ENCODE data around the gene MYZAP.

MYZAP gene

DNA sequence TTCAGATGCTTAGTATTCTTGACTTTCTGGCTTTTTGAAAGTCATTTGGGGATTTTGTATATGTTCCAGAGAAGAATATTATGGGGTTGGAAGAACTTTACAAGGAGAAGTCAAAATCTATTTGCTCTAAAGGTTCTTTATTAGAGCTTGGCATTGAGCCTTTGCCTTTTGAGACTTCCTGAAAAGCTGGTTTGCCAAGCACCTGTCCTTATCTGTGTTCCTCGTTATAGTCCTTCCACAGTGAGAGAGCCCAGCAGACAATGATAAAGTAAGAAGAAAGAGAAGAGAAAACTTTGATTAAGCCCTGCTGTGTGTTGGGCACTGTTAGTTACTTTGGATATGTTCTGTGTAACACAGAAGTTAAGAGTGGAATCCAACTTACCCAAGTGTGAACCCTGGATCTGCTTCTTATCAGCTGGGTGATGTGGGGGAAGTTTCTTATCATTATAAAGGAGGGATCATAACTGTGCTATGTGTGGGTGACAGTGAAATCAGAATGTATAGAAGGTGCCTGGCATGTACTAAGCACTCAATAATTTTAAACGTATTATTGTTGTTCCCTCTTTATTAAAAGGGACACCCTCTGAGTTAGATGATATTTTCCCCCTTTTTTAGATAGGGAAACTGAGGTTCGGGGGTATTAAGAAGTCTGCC lies 70.5 kb downstream of the MYZAP start:
- DNase-seq (ENCODE audit: low read depth): no peak

DNA sequence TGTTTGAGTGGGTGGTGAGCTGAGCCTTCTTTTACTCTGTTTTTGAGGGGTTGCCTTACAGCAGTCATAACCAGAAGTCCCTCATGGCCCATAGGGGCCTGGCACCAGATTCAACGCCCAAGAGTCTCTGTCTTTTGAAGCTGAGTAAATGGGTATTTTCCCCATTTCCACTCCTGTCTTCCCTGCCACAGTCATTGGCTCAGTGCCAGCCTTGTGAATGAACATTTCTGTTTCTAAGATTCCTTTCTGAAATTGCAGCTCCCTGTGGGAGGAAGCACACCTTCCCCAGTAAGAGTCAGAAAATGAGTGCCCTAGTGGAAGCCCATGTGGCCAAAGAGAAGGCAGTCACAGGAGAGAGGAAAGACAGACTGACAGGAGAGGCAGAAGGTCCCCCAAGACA lies 71.1 kb downstream of the MYZAP start:
- no peak for DNase-seq (ENCODE audit: low read depth)

DNA sequence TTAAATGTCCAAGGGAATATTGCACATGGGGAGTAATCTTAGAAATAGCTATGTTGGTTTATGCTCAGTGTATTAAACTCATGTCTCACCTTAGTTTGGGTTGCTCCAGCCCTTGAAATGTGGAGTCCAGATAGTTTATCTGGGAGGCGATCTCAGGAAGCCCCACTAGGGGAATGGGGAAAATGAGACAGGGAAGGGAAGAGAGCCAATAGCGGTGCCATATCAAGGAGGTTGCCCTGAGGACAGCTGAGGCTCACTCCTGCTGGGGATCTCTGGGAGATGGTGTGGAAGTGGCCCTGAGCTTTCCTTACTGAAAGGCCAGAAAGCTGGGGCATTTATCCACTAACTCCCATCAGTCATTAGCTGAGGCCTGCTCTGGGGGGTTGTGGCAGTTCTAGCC lies 71.6 kb downstream of the MYZAP start:
- DNase-seq (ENCODE audit: low read depth): no peak

- DNase-seq (ENCODE audit: low read depth): no peak
Observed at GRCh38 chr15:57665194-57665593, 73.5 kb downstream of the MYZAP start.

GRCh38 chr15:57665939-57666338 lies 74.2 kb downstream of the MYZAP start:
- no peak for DNase-seq (ENCODE audit: low read depth)

DNA sequence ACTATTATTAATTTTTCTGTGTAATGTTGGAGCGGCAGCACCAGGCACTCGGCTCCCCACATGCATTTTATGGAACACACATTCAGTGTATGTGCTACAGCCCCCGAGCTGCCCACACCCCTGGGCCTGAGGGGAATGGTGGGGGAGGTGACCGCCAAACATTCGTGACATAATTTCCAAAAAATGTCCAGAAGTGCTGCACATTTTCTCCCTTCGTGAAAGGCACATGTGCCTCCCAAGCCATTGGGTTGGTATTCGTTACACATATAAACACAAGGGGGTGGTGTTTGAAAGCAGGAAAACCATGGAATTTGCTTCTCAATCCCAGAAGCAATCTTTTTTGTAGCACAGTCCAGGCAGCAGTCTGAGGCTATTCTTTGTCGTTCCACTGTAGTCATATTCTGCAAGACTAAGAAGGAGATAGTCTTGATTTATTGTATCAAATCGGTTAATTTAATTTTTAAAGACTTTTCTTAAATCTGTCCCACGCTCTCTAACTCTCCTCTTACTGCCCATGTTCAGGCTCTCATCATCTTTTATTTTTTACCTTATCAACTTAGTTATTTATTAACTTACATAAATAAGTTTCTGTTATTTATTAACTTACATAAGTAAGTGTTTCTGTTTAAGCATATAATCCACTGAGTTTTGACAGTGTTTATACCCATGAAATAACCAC lies 75.6 kb downstream of the MYZAP start:
- no peak for DNase-seq (ENCODE audit: low read depth)

DNA sequence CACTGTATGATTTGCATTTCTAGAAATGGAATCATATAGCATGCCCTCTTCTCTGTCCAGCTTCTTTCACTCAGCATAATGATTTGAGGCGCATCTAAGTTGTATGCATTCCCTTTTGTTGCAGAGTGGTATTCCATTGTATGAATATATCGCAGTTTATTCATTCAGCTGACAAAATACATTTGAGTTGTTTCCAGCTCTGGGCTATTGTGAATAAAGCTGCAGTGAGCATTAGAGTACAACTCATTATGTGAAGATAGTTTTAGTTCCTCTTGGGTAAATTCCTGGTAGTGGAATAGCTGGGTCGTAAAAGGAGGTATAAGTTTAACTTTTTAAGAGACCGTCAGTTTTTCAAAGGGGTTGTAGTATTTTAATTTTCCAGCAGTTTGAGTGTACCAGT lies 76.3 kb downstream of the MYZAP start:
- DNase-seq (ENCODE audit: low read depth): no peak

DNA sequence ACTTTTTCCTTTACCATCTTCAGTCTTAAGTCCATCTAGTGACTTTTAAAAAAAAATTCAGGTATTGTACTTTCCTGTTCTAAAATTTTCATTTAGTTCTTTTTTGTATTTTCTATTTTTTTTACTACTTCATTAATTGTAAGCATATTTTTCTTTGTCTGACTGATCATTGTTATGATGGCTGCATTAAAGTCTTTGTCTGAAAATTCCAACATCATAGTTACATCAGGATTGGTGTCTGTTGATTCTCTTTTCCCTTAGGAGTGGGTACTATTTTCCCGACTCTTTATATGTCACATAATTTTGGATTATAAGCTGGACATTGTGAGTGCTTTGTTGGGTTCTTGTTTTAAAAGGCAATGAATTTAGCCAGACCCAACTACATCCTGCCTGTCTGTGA lies 79.9 kb downstream of the MYZAP start:
- DNase-seq (ENCODE audit: low read depth): no peak

- DNase-seq (ENCODE audit: low read depth): no peak
Observed at GRCh38 chr15:57675481-57676181, 83.9 kb downstream of the MYZAP start.

- no peak for DNase-seq (ENCODE audit: low read depth)
Observed at GRCh38 chr15:57676585-57676984, 84.9 kb downstream of the MYZAP start.

GRCh38 chr15:57677204-57677603 lies 85.5 kb downstream of the MYZAP start:
- DNase-seq (ENCODE audit: low read depth): no peak

DNA sequence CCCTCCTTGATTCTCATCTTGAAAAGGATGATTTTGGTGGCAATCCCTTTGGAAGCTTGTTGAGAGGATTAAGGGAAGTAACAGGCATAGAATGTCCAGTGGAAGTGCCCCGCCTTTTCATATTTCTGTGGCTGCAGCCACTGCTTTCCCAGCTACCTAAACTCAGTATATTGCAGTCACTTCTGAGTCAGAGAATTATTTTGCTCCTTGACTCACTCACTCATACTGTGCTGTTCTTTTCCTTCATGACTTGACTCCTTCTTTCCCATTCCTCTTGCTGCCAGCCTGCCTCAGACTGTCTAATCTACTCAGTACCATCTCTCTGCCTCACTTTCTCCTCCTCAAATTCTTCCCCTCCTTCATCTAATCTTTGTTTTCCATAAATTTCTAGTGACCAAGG lies 88.3 kb downstream of the MYZAP start:
- DNase-seq (ENCODE audit: low read depth): no peak

GRCh38 chr15:57681011-57681410 lies 89.3 kb downstream of the MYZAP start:
- no peak for DNase-seq (ENCODE audit: low read depth)

GRCh38 chr15:57683481-57683880 lies 91.8 kb downstream of the MYZAP start:
- DNase-seq (ENCODE audit: low read depth): no peak

- DNase-seq (ENCODE audit: low read depth): no peak
Observed at GRCh38 chr15:57684491-57685151, 92.9 kb downstream of the MYZAP start.

DNA sequence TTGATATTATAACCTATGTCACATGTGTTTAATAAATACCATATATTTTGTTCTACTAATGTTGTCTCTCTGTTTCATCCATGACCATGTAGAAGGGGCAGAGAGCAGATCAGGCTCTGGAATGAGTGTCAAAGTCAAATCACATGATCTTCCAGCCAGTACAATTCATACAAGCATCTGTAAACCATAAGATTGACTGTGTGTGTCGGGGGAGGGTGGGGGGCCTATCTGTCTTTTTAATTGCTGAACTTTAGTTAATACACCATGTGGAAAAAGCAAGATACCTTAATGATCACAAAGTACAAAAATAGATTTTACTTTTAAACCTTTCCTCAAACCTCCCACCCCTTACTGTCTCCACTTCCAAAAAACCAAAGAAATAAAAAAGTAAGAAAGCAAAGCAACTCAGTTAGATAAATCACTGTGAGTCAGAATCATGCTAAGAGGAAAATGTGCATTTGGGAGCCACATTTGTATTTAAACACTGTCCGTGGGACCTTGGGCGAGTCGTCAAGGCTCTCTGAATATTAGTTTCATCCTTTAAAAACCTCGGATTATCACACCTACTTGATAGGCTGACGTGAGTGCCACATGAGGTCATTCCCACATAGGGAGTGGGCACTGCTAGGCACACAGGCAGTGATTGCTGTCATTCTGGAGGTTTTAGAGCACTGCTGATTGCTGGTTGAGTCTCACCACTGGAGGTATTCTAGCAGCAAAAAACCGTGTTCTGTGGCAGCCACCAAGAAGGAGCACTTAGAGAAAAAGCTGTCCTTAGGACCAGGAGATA lies 93.8 kb downstream of the MYZAP start:
- no peak for DNase-seq (ENCODE audit: low read depth)

DNA sequence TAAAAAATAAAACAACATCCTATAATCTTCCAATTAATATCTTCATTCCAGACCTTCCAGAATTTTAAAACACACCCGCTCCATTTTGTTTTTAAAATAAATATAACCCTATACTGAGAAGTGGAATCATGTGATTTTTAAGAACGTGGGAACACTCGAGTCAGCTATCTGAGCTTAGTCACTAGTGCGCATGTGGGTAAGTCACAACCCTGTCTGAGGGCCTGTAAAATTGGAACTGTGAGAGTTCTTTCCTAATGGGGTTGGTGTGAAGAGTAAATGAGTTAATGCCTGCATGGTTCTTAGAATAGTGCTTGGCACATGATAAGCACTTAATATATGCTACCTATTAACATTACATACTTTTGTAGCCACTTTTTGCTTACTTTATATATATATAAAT lies 95.0 kb downstream of the MYZAP start:
- DNase-seq (ENCODE audit: low read depth): no peak

DNA sequence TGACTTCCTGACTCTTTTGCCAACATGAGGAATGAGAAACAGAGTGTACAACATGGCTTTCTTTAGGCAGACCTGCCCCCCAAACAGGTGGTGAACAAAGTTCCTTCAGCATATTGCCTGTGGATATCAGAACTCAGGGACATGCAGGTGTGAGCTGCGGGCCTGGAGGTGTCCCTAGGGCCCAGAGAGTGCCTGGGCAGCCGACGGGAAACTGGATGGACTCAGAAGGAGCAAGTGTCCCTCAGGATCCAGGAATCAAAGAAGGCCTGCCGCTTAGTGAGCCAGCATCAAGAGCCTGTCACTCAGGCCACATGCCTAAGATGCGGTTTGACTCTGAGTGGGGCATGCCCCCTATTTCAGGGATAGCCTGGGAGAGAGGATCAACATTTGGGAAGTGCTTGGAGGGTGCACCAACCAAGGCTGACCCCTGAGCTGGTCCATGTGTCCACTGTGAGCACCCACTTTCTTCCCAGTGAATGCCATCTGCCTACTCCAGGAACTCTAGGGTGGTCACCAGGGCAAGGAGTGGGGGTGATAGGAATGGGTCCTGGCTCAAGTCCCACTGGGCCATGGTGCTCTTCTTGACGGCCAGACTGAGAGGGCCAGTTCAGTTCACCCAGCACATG lies 98.8 kb downstream of the MYZAP start:
- no peak for DNase-seq (ENCODE audit: low read depth)

- DNase-seq (ENCODE audit: low read depth): no peak
Observed at GRCh38 chr15:57691082-57691481, 99.4 kb downstream of the MYZAP start.

GRCh38 chr15:57692709-57693108 lies 101.0 kb downstream of the MYZAP start:
- no peak for DNase-seq (ENCODE audit: low read depth)

DNA sequence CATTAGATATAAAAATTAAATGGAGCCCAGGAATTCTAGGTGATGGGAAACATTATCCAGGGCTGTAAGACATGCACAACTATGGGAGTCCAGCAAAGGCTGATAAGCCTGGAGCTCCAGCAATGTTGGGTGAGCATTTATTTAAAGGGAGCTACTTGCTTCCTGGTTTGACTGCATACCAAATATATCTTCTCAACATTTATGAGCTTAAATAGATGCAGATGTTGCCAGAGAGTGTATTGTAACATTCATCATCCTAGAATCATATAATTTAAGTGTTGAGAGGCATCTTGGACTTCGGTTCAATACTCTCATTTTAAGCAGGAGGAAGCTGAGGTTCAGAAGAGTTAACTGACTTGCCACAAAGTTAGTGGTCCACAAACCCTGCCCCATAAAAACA lies 102.6 kb downstream of the MYZAP start:
- DNase-seq (ENCODE audit: low read depth): no peak

DNA sequence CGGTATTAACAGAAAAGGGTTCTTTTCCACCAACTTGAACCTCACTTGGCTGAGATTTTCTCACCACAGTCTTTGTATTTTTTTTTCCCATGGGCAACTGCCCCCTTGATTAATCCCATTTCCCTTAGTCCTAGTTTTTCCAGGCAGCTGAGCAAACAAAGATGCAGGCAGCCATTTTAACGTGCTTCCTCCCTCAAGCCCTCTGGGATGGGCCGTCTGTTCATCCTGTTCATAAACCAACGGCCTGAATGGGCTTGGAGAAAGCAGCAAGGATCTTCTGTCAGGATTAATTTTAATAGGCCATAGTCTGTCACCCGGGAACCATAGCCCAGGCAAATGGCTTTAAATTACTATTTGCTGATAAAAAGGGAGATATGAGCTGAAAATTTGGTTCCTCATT lies 104.4 kb downstream of the MYZAP start:
- DNase-seq (ENCODE audit: low read depth): no peak
